ENCODE data around the gene ZBED5.

ZBED5 gene

GRCh38 chr11:10864688-10865087, 6.8 kb upstream of the ZBED5 start:
- Mint-ChIP-seq H3K27ac (no peak overlapping the region), H3K4me1 (peaks cover 24% of the 10 kb centered on the region), H3K27me3 (no peaks in the 10 kb centered on the region), H3K36me3 (peaks cover 14% of the 10 kb centered on the region), H3K4me3 (no peak overlapping the region), H3K9me3 (peaks cover 4% of the 10 kb centered on the region)
- DNase-seq (ENCODE audit: low spot score in 2 of 2) (no peak), ATAC-seq (ENCODE audit: low read depth) (no peak)

- H3K36me3 Mint-ChIP-seq, result peaks cover 13% of the 10 kb centered on the region
- no peaks in the 10 kb centered on the region for H3K27me3 Mint-ChIP-seq
- peaks cover 4% of the 10 kb centered on the region for H3K9me3 Mint-ChIP-seq
- ATAC-seq (ENCODE audit: low read depth), result no peak
- H3K4me1 Mint-ChIP-seq, result peaks cover 29% of the 10 kb centered on the region
- H3K27ac Mint-ChIP-seq, result peak overlapping the region; percentile 46
- H3K4me3 Mint-ChIP-seq, result no peak overlapping the region
- DNase-seq (ENCODE audit: low spot score in 2 of 2), result no peak
Observed at GRCh38 chr11:10862446-10862845, 4.6 kb upstream of the ZBED5 start.

GRCh38 chr11:10861799-10862198, 3.9 kb upstream of the ZBED5 start:
- H3K9me3 Mint-ChIP-seq, result peaks cover 4% of the 10 kb centered on the region
- no peak overlapping the region for H3K4me3 Mint-ChIP-seq
- ATAC-seq (ENCODE audit: low read depth) (no peak), DNase-seq (ENCODE audit: low spot score in 2 of 2) (no peak)
- no peaks in the 10 kb centered on the region for H3K27me3 Mint-ChIP-seq
- peaks cover 27% of the 10 kb centered on the region for H3K4me1 Mint-ChIP-seq
- H3K27ac Mint-ChIP-seq, result no peak overlapping the region
- peaks cover 10% of the 10 kb centered on the region for H3K36me3 Mint-ChIP-seq

GRCh38 chr11:10861047-10861446, 3.2 kb upstream of the ZBED5 start:
- H3K4me3 Mint-ChIP-seq, result no peak overlapping the region
- no peaks in the 10 kb centered on the region for H3K27me3 Mint-ChIP-seq
- peaks cover 32% of the 10 kb centered on the region for H3K4me1 Mint-ChIP-seq
- peaks cover 2% of the 10 kb centered on the region for H3K9me3 Mint-ChIP-seq
- DNase-seq (ENCODE audit: low spot score in 2 of 2) (no peak), ATAC-seq (ENCODE audit: low read depth) (no peak)
- H3K36me3 Mint-ChIP-seq, result peaks cover 9% of the 10 kb centered on the region
- H3K27ac Mint-ChIP-seq, result no peak overlapping the region

GRCh38 chr11:10858439-10859325, 829 bp upstream of the ZBED5 start:
- Mint-ChIP-seq H3K36me3 (peaks cover 17% of the 10 kb centered on the region), H3K9me3 (no peaks in the 10 kb centered on the region), H3K4me3 (peak overlapping the region; percentile 99), H3K27ac (peak overlapping the region; percentile 99), H3K27me3 (no peaks in the 10 kb centered on the region), H3K4me1 (peaks cover 34% of the 10 kb centered on the region)
- peak; percentile 21 for ATAC-seq (ENCODE audit: low read depth)
- peak; percentile 31 to 64 for DNase-seq (ENCODE audit: low spot score in 2 of 2)

GRCh38 chr11:10857459-10857708, 469 bp downstream of the ZBED5 start:
- no peaks in the 10 kb centered on the region for H3K27me3 Mint-ChIP-seq
- ATAC-seq (ENCODE audit: low read depth) (peak; percentile 4), DNase-seq (ENCODE audit: low spot score in 2 of 2) (no peak)
- peak overlapping the region; percentile 99 for H3K27ac Mint-ChIP-seq
- peaks cover 20% of the 10 kb centered on the region for H3K36me3 Mint-ChIP-seq
- H3K9me3 Mint-ChIP-seq, result no peaks in the 10 kb centered on the region
- peak overlapping the region; percentile 99 for H3K4me3 Mint-ChIP-seq
- peaks cover 31% of the 10 kb centered on the region for H3K4me1 Mint-ChIP-seq

GRCh38 chr11:10856689-10857458, 979 bp downstream of the ZBED5 start:
- Mint-ChIP-seq H3K27ac (peak overlapping the region; percentile 99), H3K4me3 (peak overlapping the region; percentile 99), H3K9me3 (no peaks in the 10 kb centered on the region), H3K27me3 (no peaks in the 10 kb centered on the region), H3K36me3 (peaks cover 24% of the 10 kb centered on the region), H3K4me1 (peaks cover 34% of the 10 kb centered on the region)
- DNase-seq (ENCODE audit: low spot score in 2 of 2), result peak in 1 of 2 donors; percentile 1
- no peak for ATAC-seq (ENCODE audit: low read depth)

GRCh38 chr11:10855295-10855694, 2.6 kb downstream of the ZBED5 start:
- Mint-ChIP-seq H3K27me3 (no peaks in the 10 kb centered on the region), H3K4me3 (no peak overlapping the region), H3K27ac (no peak overlapping the region), H3K4me1 (peaks cover 33% of the 10 kb centered on the region), H3K9me3 (no peaks in the 10 kb centered on the region), H3K36me3 (peaks cover 23% of the 10 kb centered on the region)
- no peak for ATAC-seq (ENCODE audit: low read depth)
- no peak for DNase-seq (ENCODE audit: low spot score in 2 of 2)

- Mint-ChIP-seq H3K4me3 (no peak overlapping the region), H3K27ac (peak overlapping the region; percentile 50), H3K27me3 (no peaks in the 10 kb centered on the region), H3K9me3 (no peaks in the 10 kb centered on the region), H3K4me1 (peaks cover 11% of the 10 kb centered on the region), H3K36me3 (peaks cover 10% of the 10 kb centered on the region)
- ATAC-seq (ENCODE audit: low read depth), result no peak
- DNase-seq (ENCODE audit: low spot score in 2 of 2), result no peak
Observed at GRCh38 chr11:10847960-10848860, 9.6 kb downstream of the ZBED5 start.

- Mint-ChIP-seq H3K27ac (peak overlapping the region; percentile 29), H3K4me3 (no peak overlapping the region), H3K9me3 (no peaks in the 10 kb centered on the region), H3K27me3 (no peaks in the 10 kb centered on the region), H3K36me3 (no peaks in the 10 kb centered on the region), H3K4me1 (peaks cover 5% of the 10 kb centered on the region)
- ATAC-seq (ENCODE audit: low read depth) (no peak), DNase-seq (ENCODE audit: low spot score in 2 of 2) (no peak)
Observed at GRCh38 chr11:10846660-10847059, 11.2 kb downstream of the ZBED5 start.

GRCh38 chr11:10845589-10845988, 12.3 kb downstream of the ZBED5 start:
- DNase-seq (ENCODE audit: low spot score in 2 of 2) (no peak), ATAC-seq (ENCODE audit: low read depth) (no peak)
- Mint-ChIP-seq H3K27me3 (no peaks in the 10 kb centered on the region), H3K36me3 (no peaks in the 10 kb centered on the region), H3K27ac (no peak overlapping the region), H3K4me3 (no peak overlapping the region), H3K4me1 (peaks cover 11% of the 10 kb centered on the region), H3K9me3 (no peaks in the 10 kb centered on the region)

- Mint-ChIP-seq H3K27ac (no peak overlapping the region), H3K9me3 (no peaks in the 10 kb centered on the region), H3K4me1 (peaks cover 10% of the 10 kb centered on the region), H3K27me3 (no peaks in the 10 kb centered on the region), H3K36me3 (no peaks in the 10 kb centered on the region), H3K4me3 (no peak overlapping the region)
- DNase-seq (ENCODE audit: low spot score in 2 of 2) (no peak), ATAC-seq (ENCODE audit: low read depth) (no peak)
Observed at GRCh38 chr11:10844796-10845195, 13.1 kb downstream of the ZBED5 start.

GRCh38 chr11:10844356-10844755, 13.5 kb downstream of the ZBED5 start:
- H3K36me3 Mint-ChIP-seq, result no peaks in the 10 kb centered on the region
- peaks cover 9% of the 10 kb centered on the region for H3K4me1 Mint-ChIP-seq
- no peaks in the 10 kb centered on the region for H3K9me3 Mint-ChIP-seq
- DNase-seq (ENCODE audit: low spot score in 2 of 2), result no peak
- no peaks in the 10 kb centered on the region for H3K27me3 Mint-ChIP-seq
- ATAC-seq (ENCODE audit: low read depth), result no peak
- H3K4me3 Mint-ChIP-seq, result no peak overlapping the region
- H3K27ac Mint-ChIP-seq, result no peak overlapping the region

- Mint-ChIP-seq H3K27me3 (no peaks in the 10 kb centered on the region), H3K4me3 (no peak overlapping the region), H3K4me1 (peaks cover 8% of the 10 kb centered on the region), H3K36me3 (no peaks in the 10 kb centered on the region), H3K9me3 (no peaks in the 10 kb centered on the region), H3K27ac (no peak overlapping the region)
- DNase-seq (ENCODE audit: low spot score in 2 of 2) (no peak), ATAC-seq (ENCODE audit: low read depth) (no peak)
Observed at GRCh38 chr11:10838881-10839280, 19.0 kb downstream of the ZBED5 start.
